Subcutaneous abdominal adipose tissue (tissue), 5 donors: ENCODE measurements around the gene CELSR1.

Source experiments
- H3K27ac ChIP-seq: one replicate; pipeline ENCODE4 v1.7.0; 2013; ENCODE audit warnings: low read depth, mild to moderate bottlenecking, inconsistent platforms, low read length, moderate library complexity
- H3K27me3 ChIP-seq, 5 donors: one replicate each; pipeline ENCODE4 v1.7.0; 2013; ENCODE audit warnings: low read length in 5 of 5, inconsistent platforms in 1 of 5; ENCODE audit not compliant: control insufficient read depth in 5 of 5, insufficient read depth in 4 of 5
- H3K36me3 ChIP-seq, 5 donors: one replicate each; pipeline ENCODE4 v1.7.0; 2013; ENCODE audit warnings: low read length in 5 of 5; ENCODE audit not compliant: control insufficient read depth in 5 of 5, insufficient read depth in 5 of 5
- H3K4me1 ChIP-seq, 5 donors: one replicate each; pipeline ENCODE4 v1.7.0; 2013; ENCODE audit warnings: low read length in 5 of 5, mild to moderate bottlenecking in 3 of 5, moderate library complexity in 1 of 5; ENCODE audit not compliant: control insufficient read depth in 5 of 5, insufficient read depth in 5 of 5
- H3K4me3 ChIP-seq, 5 donors: one replicate each; pipeline ENCODE4 v1.7.0; 2013; ENCODE audit warnings: low read length in 5 of 5, low read depth in 1 of 5
- H3K9ac ChIP-seq, 5 donors: one replicate each; pipeline ENCODE4 v1.7.0; 2013; ENCODE audit warnings: low read length in 5 of 5, mild to moderate bottlenecking in 4 of 5, moderate library complexity in 3 of 5
- H3K9me3 ChIP-seq, 5 donors: one replicate each; pipeline ENCODE4 v1.7.0; 2013; ENCODE audit warnings: low read length in 5 of 5; ENCODE audit not compliant: control insufficient read depth in 5 of 5
- donor health status: healthy.
- donor health status: healthy.
- donor health status: healthy.
- donor health status: healthy.
- donor health status: healthy.

The CELSR1 gene

GRCh38 chr22:46453829-46454503 is 83.5 kb downstream of the CELSR1 start:
- Histone ChIP-seq H3K27ac (no peak overlapping the region), H3K9me3 (no peaks in the 10 kb centered on the region), H3K36me3 (no peaks in the 10 kb centered on the region), H3K9ac (no peak overlapping the region), H3K27me3 (peaks cover 0 to 44% (median 31%) of the 10 kb centered on the region in 5 donors), H3K4me3 (no peak overlapping the region), H3K4me1 (no peaks in the 10 kb centered on the region)

GRCh38 chr22:46453006-46453828 is 84.2 kb downstream of the CELSR1 start:
- H3K9ac ChIP-seq = no peak overlapping the region
- H3K27me3 ChIP-seq = peaks cover 2 to 43% (median 31%) of the 10 kb centered on the region in 5 donors
- no peaks in the 10 kb centered on the region for H3K4me1 ChIP-seq
- H3K4me3 ChIP-seq = no peak overlapping the region
- H3K36me3 ChIP-seq = no peaks in the 10 kb centered on the region
- no peak overlapping the region for H3K27ac ChIP-seq
- no peaks in the 10 kb centered on the region for H3K9me3 ChIP-seq

DNA sequence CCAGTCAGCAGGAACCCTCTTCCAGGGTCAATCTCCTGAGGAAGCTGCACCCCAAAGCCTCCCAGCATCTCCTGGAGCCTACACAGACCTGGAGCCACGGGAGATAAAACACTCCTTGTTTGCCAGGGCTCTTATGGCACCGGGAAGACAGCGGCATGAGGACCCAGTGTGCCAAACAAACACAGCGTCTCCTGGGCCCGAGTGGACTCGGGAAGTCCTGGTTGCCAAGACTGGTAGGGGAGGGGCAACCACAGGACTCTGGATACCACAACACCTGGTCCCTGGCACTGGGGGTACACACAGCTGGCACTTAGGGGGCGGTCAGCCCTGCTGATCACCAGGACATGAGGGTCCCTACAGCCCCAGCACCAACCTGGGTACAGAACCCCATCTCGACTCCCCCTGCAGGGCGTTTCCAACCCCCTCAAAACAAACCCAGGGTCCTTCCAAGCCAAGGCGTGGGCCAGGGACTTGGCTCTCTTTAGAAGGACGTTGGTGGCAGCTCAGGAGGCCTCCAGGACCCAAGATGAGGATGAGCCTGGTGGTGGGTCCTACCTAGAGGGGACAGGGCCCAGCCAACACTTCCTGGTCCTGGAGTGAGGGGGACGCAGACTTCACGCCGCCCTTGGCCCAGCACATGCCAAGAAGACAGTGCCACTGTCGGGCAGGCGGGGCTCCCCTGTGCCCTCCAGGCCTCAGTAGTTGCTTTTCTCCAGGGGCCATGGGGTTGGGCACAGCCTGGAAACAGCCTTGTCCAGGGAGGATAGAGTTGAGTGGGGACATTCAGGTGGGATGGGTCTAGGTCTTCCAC is 85.0 kb downstream of the CELSR1 start:
- no peaks in the 10 kb centered on the region for H3K36me3 ChIP-seq
- no peak overlapping the region for H3K9ac ChIP-seq
- H3K4me1 ChIP-seq = no peaks in the 10 kb centered on the region
- no peak overlapping the region for H3K27ac ChIP-seq
- no peak overlapping the region for H3K4me3 ChIP-seq
- H3K27me3 ChIP-seq = peaks cover 3 to 37% (median 27%) of the 10 kb centered on the region in 5 donors
- H3K9me3 ChIP-seq = no peaks in the 10 kb centered on the region

GRCh38 chr22:46451741-46452140 is 85.7 kb downstream of the CELSR1 start:
- Histone ChIP-seq H3K27me3 (peaks cover 3 to 37% (median 25%) of the 10 kb centered on the region in 5 donors), H3K27ac (no peak overlapping the region), H3K36me3 (no peaks in the 10 kb centered on the region), H3K4me3 (no peak overlapping the region), H3K9ac (no peak overlapping the region), H3K4me1 (no peaks in the 10 kb centered on the region), H3K9me3 (no peaks in the 10 kb centered on the region)

DNA sequence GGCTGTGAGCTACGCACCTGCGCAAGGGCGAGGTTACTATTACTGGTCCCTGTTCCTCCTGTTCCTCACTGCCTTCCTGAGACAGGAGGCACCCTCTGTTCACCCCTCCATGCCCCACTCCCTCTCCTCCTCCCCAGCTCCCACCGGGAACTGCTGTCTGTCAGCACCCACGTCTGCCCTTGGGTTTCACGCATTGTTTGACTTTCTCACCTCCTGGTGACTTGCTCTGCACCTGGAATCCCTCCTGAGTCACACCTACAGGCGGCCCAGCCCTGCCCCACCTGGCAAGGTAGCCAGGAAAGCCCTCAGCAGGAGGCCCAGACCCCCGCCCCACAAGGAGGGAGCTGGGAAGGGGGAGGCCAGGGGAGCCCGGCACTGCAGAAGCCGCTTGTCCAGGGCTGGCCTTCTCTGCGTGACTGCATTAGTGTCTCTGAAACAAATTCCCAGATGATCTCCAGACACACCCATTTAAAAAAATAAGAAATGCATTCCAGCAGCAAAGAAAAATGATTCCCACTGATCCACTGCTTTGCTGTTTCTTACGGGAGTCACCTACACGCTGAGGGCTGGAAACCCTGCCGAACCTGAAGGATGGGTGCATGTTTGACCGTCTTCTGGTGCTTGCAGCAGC is 86.4 kb downstream of the CELSR1 start:
- Histone ChIP-seq H3K9me3 (no peaks in the 10 kb centered on the region), H3K9ac (no peak overlapping the region), H3K4me3 (no peak overlapping the region), H3K27ac (no peak overlapping the region), H3K36me3 (no peaks in the 10 kb centered on the region), H3K27me3 (peaks cover 3 to 37% (median 25%) of the 10 kb centered on the region in 5 donors), H3K4me1 (no peaks in the 10 kb centered on the region)

DNA sequence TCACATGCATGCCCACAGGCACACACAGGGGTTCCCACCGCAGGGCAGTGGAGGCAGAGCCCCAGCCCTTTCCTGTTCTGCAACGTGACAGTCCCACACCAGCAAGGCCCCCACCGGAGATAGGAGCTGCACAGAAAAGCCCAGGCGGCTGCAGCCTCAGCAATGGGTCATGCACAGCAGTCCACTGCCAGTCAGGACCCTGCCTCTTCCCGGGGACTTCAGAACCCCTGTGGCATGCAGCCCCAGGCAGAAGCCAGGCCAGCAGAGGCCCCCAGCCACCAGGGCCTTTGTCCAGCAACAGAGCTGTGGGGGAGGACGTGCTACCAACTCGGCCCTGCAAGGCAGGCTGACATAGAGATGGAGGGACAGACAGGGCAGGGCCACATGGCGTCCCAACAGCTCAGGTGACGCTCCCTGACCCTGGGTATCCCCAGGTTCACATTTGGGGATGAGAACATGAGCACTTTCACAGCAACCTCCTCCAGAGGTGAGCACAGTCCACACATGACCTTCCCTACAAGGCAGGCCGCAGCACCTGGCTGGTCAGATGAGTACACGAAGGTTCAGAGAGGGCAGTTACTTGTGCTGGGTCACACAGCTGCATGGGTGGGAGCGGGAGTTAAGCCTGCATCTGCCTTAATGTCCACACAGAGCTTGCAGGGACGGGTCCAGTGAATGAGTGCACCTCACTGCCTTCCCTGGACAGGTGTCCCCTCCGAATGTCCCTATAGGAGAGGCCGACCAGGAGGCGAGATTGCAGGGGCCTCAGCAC is 87.3 kb downstream of the CELSR1 start:
- Histone ChIP-seq H3K4me3 (no peak overlapping the region), H3K27ac (no peak overlapping the region), H3K4me1 (no peaks in the 10 kb centered on the region), H3K9ac (no peak overlapping the region), H3K9me3 (no peaks in the 10 kb centered on the region), H3K27me3 (peaks cover 3 to 38% (median 25%) of the 10 kb centered on the region in 5 donors), H3K36me3 (no peaks in the 10 kb centered on the region)

GRCh38 chr22:46449116-46449691 is 88.2 kb downstream of the CELSR1 start:
- Histone ChIP-seq H3K36me3 (no peaks in the 10 kb centered on the region), H3K9ac (no peak overlapping the region), H3K4me3 (no peak overlapping the region), H3K4me1 (no peaks in the 10 kb centered on the region), H3K27me3 (peaks cover 3 to 38% (median 23%) of the 10 kb centered on the region in 5 donors), H3K27ac (no peak overlapping the region), H3K9me3 (no peaks in the 10 kb centered on the region)

DNA sequence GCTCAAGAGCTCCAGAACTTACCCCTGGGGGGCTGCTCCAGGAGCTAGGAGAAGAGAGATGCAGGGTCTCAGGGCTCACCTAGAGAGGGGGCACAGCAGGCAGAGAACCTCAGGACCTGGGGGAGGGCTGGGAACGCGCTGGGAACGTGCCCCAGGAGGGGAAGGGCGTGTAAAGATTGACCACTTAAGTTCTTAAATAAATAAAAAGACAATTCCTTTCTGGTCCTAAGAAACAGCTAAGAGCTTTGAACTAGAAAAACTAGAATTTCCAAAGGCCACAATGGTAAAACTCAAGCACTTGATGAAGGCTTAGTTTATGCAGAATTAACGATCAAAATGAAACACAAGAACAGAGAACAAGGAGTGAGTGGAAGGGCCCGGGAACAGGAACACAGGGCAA is 89.1 kb downstream of the CELSR1 start:
- H3K9ac ChIP-seq = no peak overlapping the region
- no peak overlapping the region for H3K4me3 ChIP-seq
- H3K27ac ChIP-seq = no peak overlapping the region
- no peaks in the 10 kb centered on the region for H3K36me3 ChIP-seq
- no peaks in the 10 kb centered on the region for H3K9me3 ChIP-seq
- H3K27me3 ChIP-seq = peaks cover 3 to 33% (median 23%) of the 10 kb centered on the region in 5 donors
- no peaks in the 10 kb centered on the region for H3K4me1 ChIP-seq

DNA sequence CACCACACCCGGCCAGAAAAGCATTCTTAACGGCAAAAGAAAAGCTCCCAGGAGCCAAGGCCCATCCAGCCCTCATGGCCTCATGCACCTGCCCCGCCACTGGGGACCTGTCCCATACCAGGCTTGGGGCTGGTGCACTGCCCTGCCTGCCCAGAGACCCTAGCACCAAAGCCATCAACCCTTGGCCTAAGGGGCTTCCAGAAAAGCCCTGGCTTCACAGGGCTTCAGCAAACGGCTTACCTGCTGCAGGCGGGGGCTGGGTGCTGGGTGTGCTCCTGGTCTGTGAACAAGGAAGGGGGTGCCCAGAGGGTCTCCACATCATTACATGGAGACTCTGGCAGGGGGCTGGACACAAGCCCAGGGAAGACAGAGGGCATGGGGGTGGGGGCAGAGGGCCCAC is 89.5 kb downstream of the CELSR1 start:
- no peak overlapping the region for H3K9ac ChIP-seq
- no peaks in the 10 kb centered on the region for H3K9me3 ChIP-seq
- no peak overlapping the region for H3K4me3 ChIP-seq
- H3K4me1 ChIP-seq = no peaks in the 10 kb centered on the region
- H3K36me3 ChIP-seq = no peaks in the 10 kb centered on the region
- H3K27ac ChIP-seq = no peak overlapping the region
- H3K27me3 ChIP-seq = peaks cover 3 to 31% (median 20%) of the 10 kb centered on the region in 5 donors
